ENCODE measurements around the gene RIC3. TPM values are rescaled to one million over a fixed set of nuclear protein-coding genes. Genes with fewer than 3 reads are reported as not detected.

The RIC3 gene
- total RNA-seq, 1 donor = 5.7 TPM

DNA sequence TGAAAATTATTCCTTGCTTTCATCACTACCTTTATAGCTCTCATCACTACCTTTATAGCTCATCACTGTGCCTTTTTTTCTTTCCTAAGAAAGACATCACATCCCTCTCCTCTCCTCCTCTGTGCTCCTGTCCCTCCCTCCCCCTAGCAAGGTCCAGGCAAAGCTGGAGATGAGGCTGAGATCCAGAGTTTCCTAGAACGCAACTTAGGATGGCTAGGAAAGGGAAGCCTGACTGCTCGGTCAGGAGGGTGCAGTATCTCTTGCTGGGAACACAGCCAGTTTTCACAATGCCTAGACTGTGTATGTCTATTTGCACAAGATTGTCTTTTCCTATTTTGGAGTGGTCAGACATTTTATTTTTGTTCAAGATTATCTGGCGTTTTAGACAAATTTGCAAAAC is 63.2 kb downstream of the RIC3 start:
- no peak for DNase-seq (ENCODE audit: low read depth in 2 of 3, low spot score in 2 of 3)

DNA sequence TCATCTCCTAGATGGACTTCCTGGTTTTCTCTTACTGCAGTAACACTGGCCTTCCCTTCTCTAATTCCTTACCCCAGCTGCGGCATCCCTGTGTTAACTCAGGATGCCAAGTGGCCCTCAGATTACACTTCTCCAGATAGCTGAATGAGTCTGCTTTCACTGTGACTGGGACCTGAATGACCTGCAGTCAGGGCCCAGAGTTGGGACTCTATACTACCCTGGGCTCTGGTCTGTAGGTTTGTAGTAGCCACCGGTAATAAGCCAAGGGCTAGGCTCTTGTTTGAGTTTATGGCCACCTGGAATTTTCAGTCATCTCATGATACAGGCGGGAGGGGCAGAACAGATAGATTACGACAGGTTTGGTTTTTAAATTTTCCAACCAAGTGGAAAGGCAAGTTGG is 63.7 kb downstream of the RIC3 start:
- no peak for DNase-seq (ENCODE audit: low read depth in 2 of 3, low spot score in 2 of 3)

DNA sequence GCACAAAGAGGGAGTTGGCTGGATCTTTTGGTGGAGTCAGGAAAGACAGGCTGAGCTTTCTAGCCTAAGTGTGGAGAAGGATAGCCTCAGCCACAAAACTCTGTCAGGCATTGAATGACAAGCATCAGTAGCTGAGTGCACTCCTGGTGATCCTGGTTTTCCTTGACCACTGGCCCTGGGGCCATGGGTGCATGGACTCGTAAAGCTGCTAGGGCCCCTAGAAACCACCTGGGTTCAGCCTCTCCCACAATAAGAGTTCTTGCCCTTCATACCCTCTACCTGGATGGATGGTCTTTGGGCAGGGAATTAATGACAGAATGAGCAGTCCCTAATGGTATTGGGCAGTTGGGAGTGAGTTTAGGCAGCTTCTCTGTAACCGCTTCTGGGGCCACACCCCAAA is 64.9 kb downstream of the RIC3 start:
- no peak for DNase-seq (ENCODE audit: low read depth in 2 of 3, low spot score in 2 of 3)

- no peak for DNase-seq (ENCODE audit: low read depth in 2 of 3, low spot score in 2 of 3)
These were observed 65.9 kb downstream of the RIC3 start for GRCh38 chr11:8102965-8103364.

GRCh38 chr11:8102296-8102915 is 66.4 kb downstream of the RIC3 start:
- no peak for DNase-seq (ENCODE audit: low read depth in 2 of 3, low spot score in 2 of 3)

GRCh38 chr11:8101421-8101820 is 67.4 kb downstream of the RIC3 start:
- DNase-seq (ENCODE audit: low read depth in 2 of 3, low spot score in 2 of 3) = no peak

DNA sequence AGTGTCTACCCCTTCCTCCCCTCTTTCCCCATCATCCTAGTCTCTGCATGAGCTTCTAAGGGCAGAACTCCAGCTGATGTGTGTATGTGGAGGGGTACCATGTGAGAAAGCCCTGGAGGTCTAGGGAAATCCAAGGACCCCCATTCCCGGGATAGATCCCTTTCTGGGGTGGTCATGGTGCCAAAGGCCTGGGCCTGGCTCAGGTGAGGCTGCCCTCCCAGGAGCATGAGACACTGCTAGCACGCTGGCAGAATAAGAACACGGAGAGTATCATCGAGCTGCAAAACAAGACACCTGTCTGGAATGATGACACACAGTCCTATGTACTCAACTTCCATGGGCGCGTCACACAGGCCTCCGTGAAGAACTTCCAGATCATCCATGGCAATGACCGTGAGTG is 68.2 kb downstream of the RIC3 start:
- DNase-seq (ENCODE audit: low read depth in 2 of 3, low spot score in 2 of 3) = no peak

DNA sequence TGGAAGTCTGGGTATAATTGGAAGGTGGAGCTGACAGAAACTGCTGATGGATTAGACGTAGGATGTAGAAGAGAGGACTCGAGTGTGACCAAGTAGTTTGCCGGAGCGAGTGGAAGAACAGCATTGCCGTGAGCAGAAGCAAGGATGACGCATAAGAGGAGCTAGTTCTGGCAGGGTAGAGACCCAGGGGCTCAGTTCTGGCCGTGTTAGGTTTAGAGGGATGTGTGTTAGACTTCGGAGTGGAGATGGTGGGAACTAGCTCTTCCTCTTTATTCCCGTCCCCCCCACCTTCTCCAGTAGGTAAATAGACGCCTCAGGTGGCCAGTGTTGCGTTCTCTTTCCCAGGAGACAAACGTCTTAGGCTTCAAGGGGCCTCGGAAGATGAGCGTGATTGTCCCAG is 68.7 kb downstream of the RIC3 start:
- no peak for DNase-seq (ENCODE audit: low read depth in 2 of 3, low spot score in 2 of 3)

DNA sequence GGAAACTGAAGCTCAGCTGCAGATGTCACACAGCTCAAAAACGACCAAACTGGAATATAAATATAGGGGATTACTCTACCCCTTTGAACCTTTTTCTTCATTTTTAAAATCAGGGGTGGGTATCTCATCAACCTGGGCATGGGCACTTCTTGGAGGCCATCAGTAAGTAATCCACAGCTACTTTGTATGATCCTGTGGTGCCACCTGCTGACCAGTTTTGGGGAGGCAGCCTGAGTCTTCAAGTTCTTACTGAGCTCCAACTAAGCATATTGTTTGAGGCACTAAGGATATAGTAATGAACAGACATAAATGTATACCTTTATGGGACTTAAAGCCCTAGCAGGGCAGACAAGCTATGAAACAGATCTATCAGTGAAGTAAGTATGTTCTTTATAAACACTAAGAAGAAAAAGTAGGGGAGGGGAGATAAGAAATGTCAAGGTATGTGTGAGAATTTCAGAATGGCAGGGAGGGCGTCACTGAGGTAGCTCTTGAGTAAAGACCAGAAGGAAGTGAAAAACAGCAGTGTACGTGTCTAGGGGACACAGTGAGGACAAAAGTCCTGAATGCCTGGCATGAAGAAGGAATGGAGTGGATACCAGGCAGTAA is 69.4 kb downstream of the RIC3 start:
- DNase-seq (ENCODE audit: low read depth in 2 of 3, low spot score in 2 of 3) = peak; percentile 30 to 84 (median 64)

- no peak for DNase-seq (ENCODE audit: low read depth in 2 of 3, low spot score in 2 of 3)
These were observed 69.9 kb downstream of the RIC3 start for GRCh38 chr11:8098879-8099278.

DNA sequence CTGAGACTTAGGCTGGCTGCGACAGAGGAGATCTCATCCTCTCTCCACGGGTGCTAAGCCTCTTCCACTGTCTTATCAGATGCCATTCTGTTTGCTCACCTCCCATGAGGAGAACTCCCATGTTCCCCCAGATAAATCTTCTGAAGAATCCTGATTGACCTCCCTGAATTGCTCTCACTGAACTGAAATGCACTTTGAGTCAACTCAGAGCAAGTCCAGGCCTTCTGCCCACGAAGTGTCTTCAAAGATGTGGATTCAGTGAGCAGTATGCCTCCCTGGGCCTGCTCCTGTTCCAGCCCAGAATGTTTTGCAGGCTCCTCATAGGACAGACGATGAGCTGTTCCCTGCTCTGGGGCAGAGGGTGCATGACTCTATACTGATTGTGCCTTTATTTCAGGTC is 70.5 kb downstream of the RIC3 start:
- no peak for DNase-seq (ENCODE audit: low read depth in 2 of 3, low spot score in 2 of 3)

GRCh38 chr11:8097926-8098325 is 70.9 kb downstream of the RIC3 start:
- no peak for DNase-seq (ENCODE audit: low read depth in 2 of 3, low spot score in 2 of 3)

DNA sequence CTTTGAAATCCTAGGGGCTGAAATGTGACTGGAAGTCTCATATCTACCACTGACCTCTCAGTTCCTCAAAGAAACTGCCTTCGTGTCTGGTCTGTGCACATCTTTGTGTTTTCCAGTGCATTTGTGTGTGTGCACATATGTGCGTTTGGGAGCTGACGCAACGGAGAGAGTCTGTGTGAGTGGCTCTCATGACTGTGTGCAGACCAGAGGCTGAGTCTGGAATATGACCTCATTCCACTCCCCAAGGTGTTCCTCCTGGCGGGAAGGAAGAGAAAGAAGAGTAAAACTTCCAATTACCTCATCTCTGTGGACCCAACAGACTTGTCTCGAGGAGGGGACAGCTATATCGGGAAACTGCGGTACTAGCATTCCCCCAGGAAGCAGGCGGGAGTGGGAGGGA is 71.4 kb downstream of the RIC3 start:
- DNase-seq (ENCODE audit: low read depth in 2 of 3, low spot score in 2 of 3) = no peak

- no peak for DNase-seq (ENCODE audit: low read depth in 2 of 3, low spot score in 2 of 3)
These were observed 71.8 kb downstream of the RIC3 start for GRCh38 chr11:8097062-8097461.

DNA sequence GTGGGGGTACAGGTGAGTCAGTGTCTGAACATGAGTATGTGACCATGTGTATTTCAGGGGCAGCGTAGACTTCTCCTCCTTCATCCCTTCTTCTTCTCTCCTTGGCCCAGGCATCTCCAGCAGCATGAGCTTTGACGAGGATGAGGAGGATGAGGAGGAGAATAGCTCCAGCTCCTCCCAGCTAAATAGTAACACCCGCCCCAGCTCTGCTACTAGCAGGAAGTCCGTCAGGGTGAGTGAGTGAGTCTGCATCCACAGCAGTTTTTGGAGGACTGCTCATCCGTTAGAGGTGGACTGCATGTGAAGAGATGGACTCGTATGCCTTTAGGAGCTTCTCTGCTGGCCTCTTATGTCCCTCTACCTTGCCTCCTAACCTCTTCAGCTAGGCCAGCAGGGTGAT is 72.2 kb downstream of the RIC3 start:
- no peak for DNase-seq (ENCODE audit: low read depth in 2 of 3, low spot score in 2 of 3)

DNA sequence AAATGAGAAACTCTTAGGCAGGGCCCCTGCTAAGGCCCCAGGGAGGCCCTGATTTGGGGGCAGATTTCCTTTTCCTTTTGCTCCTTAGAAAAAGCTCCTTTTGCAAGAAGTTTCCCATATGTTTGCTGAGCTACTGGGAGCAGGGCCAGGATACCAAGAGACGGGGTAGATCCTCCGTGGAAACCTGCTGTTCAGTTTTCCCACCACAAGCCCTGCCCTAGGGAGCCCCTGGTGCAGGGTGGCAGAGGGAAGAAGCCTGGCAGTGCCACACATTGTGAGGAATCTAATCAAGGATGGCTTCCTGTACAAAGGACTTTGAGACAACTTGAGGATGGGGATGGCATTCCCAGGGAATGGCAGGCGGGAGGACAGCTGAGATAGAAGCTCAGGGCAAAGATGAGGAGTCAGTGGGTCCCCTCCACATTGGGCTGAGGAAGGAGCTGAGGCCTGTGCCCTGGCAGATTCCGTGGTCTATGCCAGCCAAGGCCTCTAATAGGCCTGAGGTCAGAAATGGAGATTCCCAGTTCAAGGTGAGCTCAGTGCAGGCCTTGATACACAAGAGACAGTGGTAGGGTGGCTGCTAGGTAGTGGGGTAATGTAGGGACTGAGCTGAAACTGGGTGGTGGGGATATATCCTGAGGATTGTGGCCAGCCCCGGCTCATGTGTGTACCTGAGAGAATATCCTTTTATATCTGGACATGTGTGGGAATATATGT is 72.9 kb downstream of the RIC3 start:
- no peak for DNase-seq (ENCODE audit: low read depth in 2 of 3, low spot score in 2 of 3)

DNA sequence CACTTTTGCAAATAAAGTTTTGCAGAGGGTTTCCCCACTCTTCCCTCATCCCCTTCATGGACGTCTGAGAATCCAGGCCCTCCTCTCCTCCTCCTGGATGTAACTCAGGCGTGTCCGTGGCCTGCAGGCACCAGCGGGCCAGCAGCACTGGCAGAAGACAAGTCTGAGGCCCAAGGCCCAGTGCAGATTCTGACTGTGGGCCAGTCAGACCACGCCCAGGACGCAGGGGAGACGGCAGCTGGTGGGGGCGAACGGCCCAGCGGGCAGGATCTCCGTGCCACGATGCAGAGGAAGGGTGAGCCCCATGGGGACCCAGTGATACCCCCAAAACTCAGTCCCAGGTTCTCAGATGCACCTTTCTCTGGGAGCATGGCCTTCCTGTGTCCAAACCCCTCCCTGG is 73.5 kb downstream of the RIC3 start:
- DNase-seq (ENCODE audit: low read depth in 2 of 3, low spot score in 2 of 3) = no peak

DNA sequence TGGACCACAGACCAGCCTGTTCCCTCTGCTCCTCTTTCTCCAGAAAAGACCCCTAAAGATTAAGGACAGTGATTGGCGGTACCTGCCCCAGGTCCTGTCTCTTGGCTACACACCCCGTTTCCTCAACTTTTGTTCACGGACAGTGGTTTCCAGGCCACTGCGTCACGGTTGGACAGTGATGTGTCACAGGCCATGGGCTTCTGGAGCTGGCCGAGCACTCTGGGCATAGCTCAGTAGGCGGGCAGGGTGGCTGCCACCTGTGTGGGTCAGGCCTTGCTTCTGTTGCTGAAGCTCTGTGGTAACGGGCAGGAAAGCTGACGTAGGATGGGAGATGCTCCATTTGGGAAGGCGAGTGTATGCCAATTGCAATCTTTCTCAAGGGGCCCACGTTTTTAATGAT is 74.2 kb downstream of the RIC3 start:
- no peak for DNase-seq (ENCODE audit: low read depth in 2 of 3, low spot score in 2 of 3)

DNA sequence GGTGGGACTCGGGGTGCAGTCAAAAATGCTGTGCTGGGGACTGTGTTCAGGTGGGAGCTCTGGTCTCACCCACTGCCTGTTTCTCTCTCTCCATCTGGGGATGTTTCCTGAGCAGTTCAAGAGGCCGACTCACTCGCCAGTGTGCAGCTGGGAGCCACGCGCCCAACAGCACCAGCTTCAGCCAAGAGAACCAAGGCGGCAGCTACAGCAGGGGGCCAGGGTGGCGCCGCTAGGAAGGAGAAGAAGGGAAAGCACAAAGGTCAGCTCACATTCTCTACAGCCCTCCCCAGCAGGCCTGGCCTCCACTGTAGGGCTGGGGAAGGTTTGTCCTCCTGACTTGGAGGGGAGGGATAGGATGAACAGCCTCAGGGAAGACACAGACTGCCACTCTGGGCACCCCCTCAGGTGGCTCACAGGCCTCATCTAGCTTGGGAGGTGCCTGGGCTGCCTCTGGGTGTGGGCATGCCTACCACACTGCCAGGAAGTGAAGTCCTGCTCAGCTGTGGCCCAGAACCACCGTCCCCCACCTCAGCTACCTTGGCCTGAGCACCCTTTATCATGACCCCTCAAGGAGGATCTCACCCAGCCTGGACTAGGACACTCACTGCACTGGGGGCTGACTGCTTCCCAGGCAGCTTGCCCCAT is 74.8 kb downstream of the RIC3 start:
- no peak for DNase-seq (ENCODE audit: low read depth in 2 of 3, low spot score in 2 of 3)

GRCh38 chr11:8092587-8093424 is 76.0 kb downstream of the RIC3 start:
- DNase-seq (ENCODE audit: low read depth in 2 of 3, low spot score in 2 of 3) = peak in 2 of 3 donors; percentile 42 to 62

- DNase-seq (ENCODE audit: low read depth in 2 of 3, low spot score in 2 of 3) = no peak
These were observed 77.1 kb downstream of the RIC3 start for GRCh38 chr11:8091721-8092120.

Measured in hematopoietic multipotent progenitor cell (in vitro differentiated cells).